ENCODE results near the gene PTPRF.
"Not testable (repeated sequence)": the region's sequence is repeated elsewhere in the genome, so short reads cannot be mapped to it uniquely, and the experiment has no call there.

Gene PTPRF

DNA sequence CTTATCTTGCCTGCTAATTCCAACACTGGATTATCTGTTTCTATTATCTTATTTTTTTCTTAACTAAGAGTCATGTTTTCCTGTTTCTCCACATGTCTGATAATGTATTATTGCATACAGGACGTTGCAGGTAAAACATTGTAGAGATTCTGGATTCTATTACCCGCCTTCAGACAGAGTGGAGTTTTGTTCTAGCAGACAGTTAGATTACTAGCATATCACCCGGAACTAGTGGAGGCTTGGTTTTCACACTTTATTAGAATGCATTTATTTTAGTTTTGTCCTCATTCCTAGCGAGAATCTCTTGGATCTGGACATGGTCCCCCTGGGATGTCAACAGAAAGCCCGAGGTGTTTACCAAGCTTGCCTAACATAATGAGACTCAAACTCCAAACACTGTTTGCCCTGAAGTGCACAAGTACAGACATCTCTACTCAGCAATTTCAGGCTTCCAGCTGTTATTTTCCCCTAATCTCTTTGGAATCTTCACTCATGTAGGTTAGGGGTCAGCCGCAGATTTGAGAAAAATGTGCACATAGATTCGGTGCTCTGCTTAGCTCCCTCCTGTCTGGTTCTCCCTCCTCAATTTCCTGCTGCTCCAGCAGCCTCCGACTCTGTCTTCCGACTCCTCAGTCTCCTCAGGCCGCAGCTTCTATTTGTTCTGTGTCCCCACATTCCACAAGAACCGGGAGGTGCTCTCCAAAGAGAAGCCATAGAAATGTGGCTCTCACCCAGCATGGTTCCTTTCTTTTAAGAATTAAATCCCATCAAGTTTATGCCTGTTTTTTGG lies 36.8 kb upstream of the PTPRF start:
- Histone ChIP-seq H3K27ac (ENCODE audit: low read depth, low read length) (no peak overlapping the region), H2AFZ (ENCODE audit: low read depth, low read length, severe bottlenecking) (no peak overlapping the region), H3K9ac (ENCODE audit: low read length) (no peak overlapping the region), H3K9me3 (ENCODE audit: insufficient read depth, low read length) (no peaks in the 10 kb centered on the region), H3K27me3 (ENCODE audit: low read length) (no peaks in the 10 kb centered on the region), H4K20me1 (ENCODE audit: low read depth, low read length) (no peaks in the 10 kb centered on the region), H3F3A (ENCODE audit: insufficient read depth) (no peaks in the 10 kb centered on the region), H3K79me2 (ENCODE audit: insufficient read depth, low read length) (no peaks in the 10 kb centered on the region), H3K4me3 (ENCODE audit: insufficient read depth, low read length, poor library complexity, severe bottlenecking) (no peak overlapping the region), H3K36me3 (ENCODE audit: low read length) (no peaks in the 10 kb centered on the region), H3K9me2 (replicated peaks; ENCODE audit: insufficient read depth, low read length) (no peaks in the 10 kb centered on the region), H3K4me2 (ENCODE audit: low read depth, low read length, poor library complexity, severe bottlenecking) (no peak overlapping the region)
- TF ChIP-seq EZH2phosphoT487 (conservative IDR thresholded peaks at IDR 0.05; ENCODE audit: low read length), result no peak
- TF ChIP-seq, protein P1, sequence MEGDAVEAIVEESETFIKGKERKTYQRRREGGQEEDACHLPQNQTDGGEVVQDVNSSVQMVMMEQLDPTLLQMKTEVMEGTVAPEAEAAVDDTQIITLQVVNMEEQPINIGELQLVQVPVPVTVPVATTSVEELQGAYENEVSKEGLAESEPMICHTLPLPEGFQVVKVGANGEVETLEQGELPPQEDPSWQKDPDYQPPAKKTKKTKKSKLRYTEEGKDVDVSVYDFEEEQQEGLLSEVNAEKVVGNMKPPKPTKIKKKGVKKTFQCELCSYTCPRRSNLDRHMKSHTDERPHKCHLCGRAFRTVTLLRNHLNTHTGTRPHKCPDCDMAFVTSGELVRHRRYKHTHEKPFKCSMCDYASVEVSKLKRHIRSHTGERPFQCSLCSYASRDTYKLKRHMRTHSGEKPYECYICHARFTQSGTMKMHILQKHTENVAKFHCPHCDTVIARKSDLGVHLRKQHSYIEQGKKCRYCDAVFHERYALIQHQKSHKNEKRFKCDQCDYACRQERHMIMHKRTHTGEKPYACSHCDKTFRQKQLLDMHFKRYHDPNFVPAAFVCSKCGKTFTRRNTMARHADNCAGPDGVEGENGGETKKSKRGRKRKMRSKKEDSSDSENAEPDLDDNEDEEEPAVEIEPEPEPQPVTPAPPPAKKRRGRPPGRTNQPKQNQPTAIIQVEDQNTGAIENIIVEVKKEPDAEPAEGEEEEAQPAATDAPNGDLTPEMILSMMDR (IDR thresholded peaks at IDR 0.05; ENCODE audit: insufficient read depth, low read length, poor library complexity, severe bottlenecking), result no peak

DNA sequence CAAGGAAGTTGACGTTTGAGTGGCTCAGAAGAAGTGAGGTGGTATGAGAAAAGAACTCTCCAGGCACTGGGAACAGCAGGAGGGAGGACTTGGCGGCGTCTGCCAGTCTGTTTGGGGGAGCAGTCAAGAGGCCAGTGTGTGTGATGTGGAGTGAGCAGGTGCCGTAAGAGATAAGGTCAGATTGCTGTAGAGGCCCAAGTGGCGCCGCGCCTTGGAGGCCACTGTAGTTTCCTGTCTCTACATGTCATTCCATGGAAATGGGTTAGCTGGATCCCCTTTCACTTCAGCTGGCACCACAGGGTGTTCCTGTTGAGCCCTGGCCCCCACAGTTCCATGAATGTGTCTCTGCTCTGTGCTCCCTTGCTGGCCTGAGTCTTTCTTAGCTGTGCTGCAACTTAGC lies 35.5 kb upstream of the PTPRF start:
- Histone ChIP-seq H2AFZ (ENCODE audit: low read depth, low read length, severe bottlenecking) (no peak overlapping the region), H3K4me3 (ENCODE audit: insufficient read depth, low read length, poor library complexity, severe bottlenecking) (no peak overlapping the region), H3K79me2 (ENCODE audit: insufficient read depth, low read length) (no peaks in the 10 kb centered on the region), H4K20me1 (ENCODE audit: low read depth, low read length) (no peaks in the 10 kb centered on the region), H3K36me3 (ENCODE audit: low read length) (no peaks in the 10 kb centered on the region), H3K9ac (ENCODE audit: low read length) (no peak overlapping the region), H3F3A (ENCODE audit: insufficient read depth) (no peaks in the 10 kb centered on the region), H3K9me3 (ENCODE audit: insufficient read depth, low read length) (no peaks in the 10 kb centered on the region), H3K9me2 (replicated peaks; ENCODE audit: insufficient read depth, low read length) (no peaks in the 10 kb centered on the region), H3K27me3 (ENCODE audit: low read length) (no peaks in the 10 kb centered on the region), H3K27ac (ENCODE audit: low read depth, low read length) (no peak overlapping the region), H3K4me2 (ENCODE audit: low read depth, low read length, poor library complexity, severe bottlenecking) (no peak overlapping the region)
- TF ChIP-seq, protein P1 (IDR thresholded peaks at IDR 0.05; ENCODE audit: insufficient read depth, low read length, poor library complexity, severe bottlenecking), result no peak
- TF ChIP-seq EZH2phosphoT487 (conservative IDR thresholded peaks at IDR 0.05; ENCODE audit: low read length), result no peak

DNA sequence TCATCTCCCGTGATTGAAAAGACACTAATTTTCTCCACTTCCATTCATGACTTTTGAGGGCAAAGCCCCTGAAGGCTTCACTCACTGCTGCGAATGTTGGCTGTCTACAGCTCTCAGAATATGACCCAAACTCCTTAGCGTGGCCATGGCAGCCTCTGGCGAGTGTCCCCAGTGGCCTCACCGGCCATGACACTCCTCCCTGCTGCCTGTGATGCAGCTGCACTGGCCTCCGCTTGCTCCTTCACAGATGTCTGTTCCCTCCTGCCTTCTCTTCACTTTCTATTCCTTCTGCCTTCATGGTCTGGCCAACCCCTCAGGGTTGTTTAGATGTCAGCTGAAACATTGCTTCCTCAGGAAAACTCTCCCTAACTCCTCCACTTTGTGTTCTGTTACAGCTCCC lies 30.8 kb upstream of the PTPRF start:
- H3K9ac ChIP-seq (ENCODE audit: low read length), result no peak overlapping the region
- H3K27me3 ChIP-seq (ENCODE audit: low read length), result no peaks in the 10 kb centered on the region
- H3K79me2 ChIP-seq (ENCODE audit: insufficient read depth, low read length), result no peaks in the 10 kb centered on the region
- H3K4me3 ChIP-seq (ENCODE audit: insufficient read depth, low read length, poor library complexity, severe bottlenecking), result no peak overlapping the region
- no peaks in the 10 kb centered on the region for H4K20me1 ChIP-seq (ENCODE audit: low read depth, low read length)
- H3K36me3 ChIP-seq (ENCODE audit: low read length), result no peaks in the 10 kb centered on the region
- H2AFZ ChIP-seq (ENCODE audit: low read depth, low read length, severe bottlenecking), result no peak overlapping the region
- TF ChIP-seq, protein P1 (IDR thresholded peaks at IDR 0.05; ENCODE audit: insufficient read depth, low read length, poor library complexity, severe bottlenecking), result no peak
- no peak for TF ChIP-seq EZH2phosphoT487 (conservative IDR thresholded peaks at IDR 0.05; ENCODE audit: low read length)
- no peaks in the 10 kb centered on the region for H3K9me3 ChIP-seq (ENCODE audit: insufficient read depth, low read length)
- H3K9me2 ChIP-seq (replicated peaks; ENCODE audit: insufficient read depth, low read length), result no peaks in the 10 kb centered on the region
- H3K27ac ChIP-seq (ENCODE audit: low read depth, low read length), result no peak overlapping the region
- H3F3A ChIP-seq (ENCODE audit: insufficient read depth), result no peaks in the 10 kb centered on the region
- no peak overlapping the region for H3K4me2 ChIP-seq (ENCODE audit: low read depth, low read length, poor library complexity, severe bottlenecking)

DNA sequence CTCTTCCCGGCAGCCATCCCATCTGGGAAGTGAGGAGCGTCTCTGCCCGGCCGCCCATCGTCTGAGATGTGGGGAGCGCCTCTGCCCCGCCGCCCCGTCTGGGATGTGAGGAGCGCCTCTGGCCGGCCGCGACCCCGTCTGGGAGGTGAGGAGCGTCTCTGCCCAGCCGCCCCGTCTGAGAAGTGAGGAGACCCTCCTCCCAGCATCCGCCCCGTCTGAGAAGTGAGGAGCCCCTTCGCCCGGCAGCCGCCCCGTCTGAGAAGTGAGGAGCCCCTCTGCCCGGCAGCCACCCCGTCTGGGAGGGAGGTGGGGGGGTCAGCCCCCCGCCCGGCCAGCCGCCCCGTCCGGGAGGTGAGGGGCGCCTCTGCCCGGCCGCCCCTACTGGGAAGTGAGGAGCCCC lies 28.9 kb upstream of the PTPRF start:
- not testable (repeated sequence) for H3K27ac ChIP-seq (ENCODE audit: low read depth, low read length); H3K4me2 ChIP-seq (ENCODE audit: low read depth, low read length, poor library complexity, severe bottlenecking); H4K20me1 ChIP-seq (ENCODE audit: low read depth, low read length); H3K9ac ChIP-seq (ENCODE audit: low read length); H3K36me3 ChIP-seq (ENCODE audit: low read length); H3K9me3 ChIP-seq (ENCODE audit: insufficient read depth, low read length); H3F3A ChIP-seq (ENCODE audit: insufficient read depth); H3K27me3 ChIP-seq (ENCODE audit: low read length); H2AFZ ChIP-seq (ENCODE audit: low read depth, low read length, severe bottlenecking); H3K4me3 ChIP-seq (ENCODE audit: insufficient read depth, low read length, poor library complexity, severe bottlenecking); H3K9me2 ChIP-seq (replicated peaks; ENCODE audit: insufficient read depth, low read length); H3K79me2 ChIP-seq (ENCODE audit: insufficient read depth, low read length)
